HG02678 (cell line): Measurements from ENCODE around the gene COA5.

Experiments used
- ATAC-seq: cut with Tn5 transposase; IDR thresholded peaks from one replicate; pipeline ENCODE4 v1.9.1; 2021; ENCODE audit warnings: mild to moderate bottlenecking, moderate library complexity; ENCODE audit not compliant: unreplicated experiment

The COA5 gene

DNA sequence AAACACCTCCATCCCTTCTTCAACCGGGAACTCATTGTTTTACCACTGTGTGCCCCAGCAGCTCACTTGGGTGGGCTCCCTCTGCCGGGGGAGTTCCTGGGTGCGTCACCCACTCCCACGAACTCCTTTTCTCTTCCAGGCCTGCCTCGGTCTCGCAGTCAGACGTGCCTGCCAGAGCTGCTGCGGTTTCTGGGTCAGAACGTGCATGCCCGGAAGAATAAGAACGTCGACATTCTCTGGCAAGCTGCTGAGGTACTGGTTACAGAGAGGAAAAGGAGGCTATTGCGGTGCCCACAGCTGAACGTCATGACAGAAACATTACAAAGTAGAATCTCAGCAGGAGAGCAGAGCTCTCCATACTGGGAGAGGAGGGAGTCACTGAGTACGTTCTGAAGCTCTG, 35.6 kb downstream of the COA5 start:
- no peak for ATAC-seq

DNA sequence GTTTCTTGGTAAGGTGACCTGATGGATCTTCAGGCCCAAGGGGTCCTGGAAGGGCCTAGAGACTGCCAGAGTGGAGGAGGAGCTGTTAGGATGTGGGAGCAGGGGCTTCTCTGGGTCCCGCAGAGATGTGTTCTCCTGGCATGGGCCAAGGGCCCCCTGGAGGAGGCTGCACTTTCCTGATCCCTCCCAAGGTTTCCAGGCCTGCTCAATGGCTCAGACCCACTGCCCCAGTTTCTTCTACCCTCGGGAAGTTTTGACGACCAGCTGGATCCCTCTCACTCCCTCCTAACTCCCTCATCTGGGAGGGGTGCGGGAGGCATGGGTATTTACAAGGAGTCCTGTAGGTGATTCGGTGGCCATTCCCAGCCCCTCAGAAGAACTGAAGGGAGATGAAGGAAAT, 36.1 kb downstream of the COA5 start:
- ATAC-seq: no peak

DNA sequence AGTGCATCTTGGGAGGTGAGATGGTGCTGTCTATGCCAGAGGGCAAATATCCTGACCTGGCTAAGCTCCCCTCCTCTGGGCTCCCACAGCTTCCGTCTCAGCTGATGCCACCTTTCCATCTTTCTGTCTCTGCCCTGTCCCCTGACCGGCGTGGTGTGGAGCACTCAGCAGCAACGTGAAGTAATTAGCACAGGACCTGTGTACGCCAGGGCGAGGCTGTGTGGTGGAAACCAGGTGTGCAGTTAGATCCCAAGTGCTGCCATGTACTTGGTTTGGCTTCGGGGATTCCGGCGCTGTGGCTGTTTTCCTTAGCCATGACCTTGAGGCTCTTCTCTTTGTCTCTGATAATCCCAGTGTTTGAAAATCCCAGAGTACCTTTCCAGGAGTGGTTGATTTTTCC, 36.5 kb downstream of the COA5 start:
- no peak for ATAC-seq

DNA sequence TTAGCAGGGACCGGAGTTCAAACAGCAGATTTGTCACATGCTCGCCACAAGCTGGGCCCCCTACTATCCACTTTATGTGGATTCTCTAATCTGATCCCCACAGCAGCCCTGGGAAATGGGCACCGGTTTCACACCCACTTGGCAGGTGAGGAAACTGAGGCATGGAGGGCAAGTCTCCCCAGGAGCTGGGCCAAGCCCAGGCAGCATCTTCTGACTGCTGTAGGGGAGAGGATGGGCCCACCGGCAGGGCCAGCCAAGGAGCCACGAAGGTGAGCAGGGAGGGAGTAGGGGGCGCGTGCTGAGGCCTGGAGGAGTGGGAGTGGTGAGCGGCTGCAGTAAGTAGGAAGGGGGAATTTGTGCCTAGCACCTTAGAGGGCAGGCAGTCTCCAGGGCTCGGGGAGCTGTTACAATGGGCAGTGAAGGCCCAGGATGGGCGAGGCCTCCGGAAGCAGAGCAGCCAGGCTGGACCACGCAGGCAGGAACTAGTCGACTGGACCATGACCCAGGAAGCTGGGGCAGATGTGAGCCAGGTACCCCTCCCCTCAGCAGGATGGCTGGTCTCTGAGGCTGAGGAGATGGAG, 37.1 kb downstream of the COA5 start:
- ATAC-seq: no peak

DNA sequence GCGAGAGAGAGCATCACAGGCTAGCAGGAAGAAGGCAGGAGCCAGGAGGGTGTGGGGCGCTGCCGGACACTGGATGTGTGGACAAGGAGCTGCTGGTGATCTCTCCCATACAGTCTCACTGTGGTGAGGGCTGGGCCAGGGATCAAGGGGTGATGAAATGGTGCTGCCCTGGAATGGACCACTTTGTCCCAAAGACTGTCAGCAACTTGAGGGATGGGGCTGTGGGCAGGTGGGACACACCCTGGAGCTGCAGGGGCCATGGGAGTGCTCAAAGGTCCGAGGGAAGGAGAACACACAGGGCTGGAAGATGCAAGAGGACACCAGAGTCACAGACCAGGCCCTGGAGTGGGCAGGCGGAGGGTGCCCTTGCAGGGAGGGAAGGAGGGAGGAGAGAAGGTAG, 38.0 kb downstream of the COA5 start:
- no peak for ATAC-seq

DNA sequence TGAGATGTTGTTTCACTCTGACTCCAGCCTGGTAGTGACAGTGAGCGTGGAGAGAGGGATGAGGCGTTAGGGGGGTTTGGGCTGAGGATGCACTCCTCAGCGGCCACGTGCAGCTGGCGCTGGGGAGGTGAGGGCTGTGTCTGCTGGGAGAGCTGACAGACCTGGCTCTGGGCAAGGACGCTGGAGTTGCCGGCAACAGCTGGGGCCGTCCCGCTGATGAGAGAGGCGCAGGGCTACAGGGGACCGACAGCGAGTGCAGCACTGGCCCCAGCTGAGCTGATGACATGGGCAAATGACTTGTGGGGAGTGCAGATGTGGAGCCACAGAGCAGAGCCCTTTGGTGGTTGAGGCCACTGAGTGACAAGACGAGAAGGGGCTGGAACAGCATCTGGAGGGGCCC, 38.4 kb downstream of the COA5 start:
- ATAC-seq: no peak

DNA sequence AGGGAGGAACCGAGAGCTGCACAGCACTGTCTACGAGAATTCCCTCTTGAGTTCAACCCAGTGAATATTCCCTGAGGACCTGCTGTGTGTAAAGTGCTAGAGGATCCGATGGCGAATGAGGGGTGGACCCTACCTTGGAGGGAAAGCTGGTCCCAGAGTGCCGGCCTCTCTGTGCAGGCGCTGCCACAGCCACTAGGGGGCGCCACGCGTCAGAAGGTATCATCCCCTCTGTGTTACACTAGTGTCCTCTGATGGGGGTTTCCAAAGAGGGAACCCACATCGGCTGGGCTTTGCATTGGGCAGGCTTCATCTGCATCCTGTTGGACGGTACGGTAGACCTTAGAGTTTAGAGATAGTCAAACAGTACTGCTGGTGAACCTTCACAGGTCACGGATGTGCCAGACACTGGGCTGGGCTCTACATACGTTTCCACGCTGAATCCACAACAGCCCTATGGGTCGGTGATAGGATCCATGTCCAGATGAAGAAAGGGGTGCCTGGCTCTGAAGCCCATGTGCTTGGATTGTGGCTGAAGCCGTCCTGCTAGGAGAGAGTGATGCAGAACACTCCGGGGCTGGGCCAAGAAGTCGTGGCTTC, 39.0 kb downstream of the COA5 start:
- no peak for ATAC-seq

DNA sequence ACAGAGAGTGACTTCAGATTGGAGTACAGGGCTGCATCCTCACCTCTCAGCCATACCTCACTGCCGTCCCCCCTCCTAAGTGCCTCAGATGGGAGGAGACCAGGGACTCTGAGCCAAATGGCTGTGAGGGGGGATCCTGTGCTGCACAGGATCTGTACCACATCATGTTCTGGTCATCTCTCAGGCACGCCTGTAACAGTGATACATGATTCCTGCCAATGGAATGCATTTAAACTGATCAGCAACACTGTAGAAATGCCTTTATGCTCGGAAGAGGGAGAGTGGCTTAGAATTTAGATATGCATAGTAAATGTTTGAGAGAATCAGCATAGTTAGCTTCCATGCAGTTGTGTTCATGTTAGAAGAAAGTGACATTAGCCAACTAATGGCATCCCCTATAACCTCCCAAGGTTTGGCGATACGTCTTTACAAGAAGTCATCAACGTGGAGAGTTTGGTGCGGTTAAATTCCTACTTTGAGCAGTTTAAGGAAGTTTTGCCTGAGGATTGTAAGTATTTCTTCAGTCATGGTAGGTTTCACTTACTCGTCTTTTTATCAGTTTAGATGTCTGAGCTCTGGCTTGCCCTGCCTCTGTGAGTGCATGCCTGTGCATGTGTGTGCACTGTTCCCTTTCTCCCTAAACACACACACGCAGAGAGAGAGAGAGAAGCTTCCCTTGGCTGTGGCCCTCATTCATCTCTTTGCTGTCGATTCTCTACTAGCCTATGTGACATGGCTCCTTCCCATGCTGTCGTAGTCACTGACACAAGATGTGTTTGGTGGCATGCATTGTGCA, 40.0 kb downstream of the COA5 start:
- ATAC-seq: no peak

DNA sequence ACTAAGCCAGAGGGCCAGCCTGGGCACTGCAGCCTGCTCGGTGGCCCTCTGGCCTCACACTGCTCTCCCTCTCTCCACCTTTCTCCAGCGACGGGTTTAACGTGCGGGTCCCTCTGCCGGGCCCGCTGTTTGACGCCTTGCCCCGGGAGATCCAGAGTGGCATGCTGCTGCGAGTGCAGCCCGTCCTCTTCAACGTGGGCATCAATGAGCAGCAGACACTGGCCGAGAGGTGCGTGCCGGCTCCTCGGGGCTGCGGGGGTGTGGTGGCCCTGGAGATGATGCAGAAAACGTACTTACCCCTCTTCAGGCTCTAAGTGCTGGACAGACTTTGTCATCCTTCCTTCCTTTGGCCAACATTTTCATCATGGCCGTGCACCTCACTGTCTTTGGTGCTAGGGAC, 42.4 kb downstream of the COA5 start:
- ATAC-seq: no peak

DNA sequence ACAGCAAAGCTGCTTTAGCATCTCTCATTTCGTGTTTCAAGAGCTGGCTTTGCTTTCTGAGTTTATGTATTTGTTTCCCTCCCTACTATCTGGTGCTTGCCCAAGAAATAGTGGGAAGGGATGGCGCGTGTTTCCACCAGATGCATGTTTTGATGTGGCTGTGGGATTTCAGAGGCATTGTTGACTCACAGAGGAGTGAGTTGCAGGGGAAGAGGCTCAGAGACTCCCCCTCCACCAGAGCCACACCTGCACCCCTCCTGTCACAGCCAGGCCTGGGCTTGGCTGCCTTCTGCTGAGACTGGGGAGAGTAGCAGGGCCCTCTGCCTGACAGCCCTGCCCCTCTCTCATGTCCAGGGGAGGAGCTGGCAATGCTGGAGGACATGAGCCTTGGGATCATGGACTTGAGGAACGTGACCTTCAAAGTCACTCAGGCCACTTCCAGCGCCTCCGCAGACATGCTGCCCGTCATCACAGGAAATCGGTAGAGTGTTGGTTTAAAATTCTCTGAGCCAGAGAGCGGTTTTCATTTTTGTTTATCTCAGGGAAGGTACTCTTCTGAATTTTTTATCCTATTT, 42.9 kb downstream of the COA5 start:
- ATAC-seq: no peak

DNA sequence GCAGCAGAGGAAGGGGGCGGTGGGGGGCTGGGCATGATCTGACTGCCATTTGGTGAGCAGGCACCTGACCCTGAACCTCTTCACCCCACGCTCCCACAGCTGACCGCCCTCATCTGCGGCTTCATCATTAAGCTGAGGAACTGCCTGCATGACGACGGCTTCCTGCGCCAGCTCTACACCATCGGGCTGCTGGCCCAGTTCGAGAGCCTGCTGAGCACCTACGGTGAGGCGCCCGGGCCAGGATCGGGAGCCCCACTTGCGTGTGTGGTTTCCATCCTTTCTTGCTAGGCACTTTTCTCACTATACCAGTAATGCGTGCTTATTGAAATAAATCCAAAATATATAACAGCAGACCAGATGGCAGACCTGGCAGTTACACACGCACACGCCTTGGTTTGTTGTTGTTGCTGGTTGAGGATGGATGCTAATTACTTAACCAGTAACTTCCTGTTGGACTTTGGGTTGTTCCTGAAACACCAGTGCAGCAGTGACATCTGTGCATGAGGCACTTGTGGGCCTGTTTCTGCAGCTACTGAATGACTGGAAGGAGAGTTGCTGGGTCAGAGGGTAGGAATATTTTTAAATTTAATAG, 43.7 kb downstream of the COA5 start:
- no peak for ATAC-seq

DNA sequence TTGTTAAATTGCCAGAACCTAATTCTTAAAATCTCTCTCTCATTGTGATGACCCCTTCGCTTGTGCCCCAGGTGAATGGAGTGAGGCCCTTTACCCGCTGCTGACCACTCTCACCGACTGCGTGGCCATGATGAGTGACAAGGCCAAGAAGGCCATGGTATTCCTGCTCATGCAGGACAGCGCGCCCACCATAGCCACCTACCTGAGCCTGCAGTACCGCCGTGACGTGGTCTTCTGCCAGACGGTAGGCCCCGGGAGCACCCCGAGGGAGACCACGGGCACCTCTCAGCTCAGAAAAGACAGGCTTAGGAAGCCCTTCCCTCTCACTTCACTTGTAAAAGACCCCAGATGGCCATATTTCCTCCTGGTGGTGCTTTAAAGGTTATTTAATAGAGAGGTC, 44.9 kb downstream of the COA5 start:
- ATAC-seq: no peak

DNA sequence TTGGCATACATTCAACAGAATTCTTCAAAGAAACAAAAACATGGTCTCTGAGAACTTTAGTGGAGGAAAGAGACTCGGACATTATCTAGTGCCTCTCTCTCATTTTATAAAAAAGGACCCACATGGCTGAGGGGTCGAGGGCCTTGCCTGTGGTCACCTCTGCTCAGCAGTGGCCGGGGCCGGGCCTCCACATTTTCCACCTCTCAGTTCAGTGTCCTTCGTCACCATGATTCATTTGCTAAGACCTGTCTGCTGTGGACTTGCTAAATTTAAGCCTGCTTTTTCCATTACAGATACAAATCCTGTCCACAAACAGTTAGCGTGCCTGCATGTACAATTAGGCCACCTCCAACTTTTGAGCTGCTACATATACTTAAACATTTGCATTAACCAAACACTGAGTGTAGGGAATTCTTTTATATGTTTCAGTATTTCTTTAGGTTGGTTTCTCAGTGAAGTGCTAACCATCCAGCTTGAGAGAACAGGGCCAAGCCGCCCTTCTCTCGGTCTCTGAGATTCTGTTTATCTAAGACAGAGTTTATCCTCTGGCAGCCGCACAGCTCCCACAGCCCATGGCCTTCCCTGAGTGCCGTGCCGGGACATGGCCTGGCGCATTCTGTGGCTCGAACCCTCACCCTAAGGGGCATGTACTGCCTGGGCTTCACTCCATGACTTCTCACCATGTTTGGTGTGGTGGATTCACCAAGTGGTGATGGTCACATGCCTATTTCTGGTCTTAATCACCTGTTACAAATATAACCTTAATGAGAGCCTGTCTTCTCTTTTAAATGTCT, 46.2 kb downstream of the COA5 start:
- no peak for ATAC-seq

DNA sequence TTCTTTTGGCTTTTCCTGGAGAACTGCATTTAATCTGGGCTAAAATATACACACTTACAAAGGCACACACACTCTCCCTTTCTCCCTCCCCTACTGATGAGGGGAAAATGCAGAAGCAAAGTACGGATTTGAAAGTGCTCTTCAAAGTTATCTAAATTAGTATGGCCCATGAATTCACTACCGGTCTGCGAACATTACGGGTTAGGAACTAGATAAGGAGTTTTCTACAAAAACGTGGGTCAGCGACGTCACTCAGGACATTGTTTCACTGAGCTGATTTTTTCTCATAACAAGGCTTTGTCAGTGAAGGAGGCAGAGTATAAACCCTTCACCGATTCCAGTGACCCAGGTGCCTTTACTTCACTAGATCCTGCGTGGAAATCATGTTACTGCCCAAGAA, 47.3 kb downstream of the COA5 start:
- no peak for ATAC-seq

DNA sequence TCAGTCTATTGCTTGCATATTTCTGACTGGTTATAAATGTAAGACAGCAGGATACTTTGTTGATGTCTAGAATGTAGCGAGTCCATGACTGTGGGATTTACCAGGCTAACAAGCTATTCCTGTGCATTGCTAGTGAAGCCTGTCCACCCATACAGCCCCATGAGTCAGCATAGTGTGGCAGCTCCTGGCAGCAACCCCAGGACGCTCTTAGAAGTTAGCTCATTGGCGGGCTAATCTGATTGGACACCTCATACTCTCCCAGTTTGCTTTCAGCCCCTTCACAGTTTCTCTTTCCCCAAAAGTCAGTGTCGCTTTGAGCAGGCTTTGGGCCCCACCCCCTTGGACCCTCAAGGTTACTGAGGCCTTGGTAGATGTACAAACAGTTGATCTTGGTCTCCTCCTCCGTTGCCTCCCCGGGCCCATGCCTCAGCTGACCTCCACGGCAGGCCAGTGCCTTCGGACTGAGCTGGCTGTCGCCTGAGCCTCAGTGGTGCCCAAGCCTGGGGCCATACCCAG, 48.0 kb downstream of the COA5 start:
- no peak for ATAC-seq

DNA sequence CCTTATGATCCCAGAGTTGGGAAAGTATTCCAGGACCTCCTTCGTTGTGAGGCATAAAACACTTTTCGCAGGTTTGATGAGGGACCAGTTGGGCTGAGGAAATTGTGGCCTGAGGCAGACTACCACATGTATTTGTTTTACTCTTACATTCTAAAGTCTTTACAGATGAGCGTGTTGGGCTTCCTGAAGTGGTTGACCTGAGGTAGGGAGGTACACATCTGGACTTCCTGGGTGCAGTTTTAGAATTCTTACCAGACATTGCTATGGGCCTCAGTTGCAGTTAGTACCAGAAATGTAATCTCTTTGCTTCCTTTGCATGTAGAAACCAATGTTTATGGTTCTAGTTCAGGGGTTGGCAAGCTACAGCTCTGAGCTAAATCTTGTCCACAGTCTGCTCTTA, 48.7 kb downstream of the COA5 start:
- ATAC-seq: no peak

DNA sequence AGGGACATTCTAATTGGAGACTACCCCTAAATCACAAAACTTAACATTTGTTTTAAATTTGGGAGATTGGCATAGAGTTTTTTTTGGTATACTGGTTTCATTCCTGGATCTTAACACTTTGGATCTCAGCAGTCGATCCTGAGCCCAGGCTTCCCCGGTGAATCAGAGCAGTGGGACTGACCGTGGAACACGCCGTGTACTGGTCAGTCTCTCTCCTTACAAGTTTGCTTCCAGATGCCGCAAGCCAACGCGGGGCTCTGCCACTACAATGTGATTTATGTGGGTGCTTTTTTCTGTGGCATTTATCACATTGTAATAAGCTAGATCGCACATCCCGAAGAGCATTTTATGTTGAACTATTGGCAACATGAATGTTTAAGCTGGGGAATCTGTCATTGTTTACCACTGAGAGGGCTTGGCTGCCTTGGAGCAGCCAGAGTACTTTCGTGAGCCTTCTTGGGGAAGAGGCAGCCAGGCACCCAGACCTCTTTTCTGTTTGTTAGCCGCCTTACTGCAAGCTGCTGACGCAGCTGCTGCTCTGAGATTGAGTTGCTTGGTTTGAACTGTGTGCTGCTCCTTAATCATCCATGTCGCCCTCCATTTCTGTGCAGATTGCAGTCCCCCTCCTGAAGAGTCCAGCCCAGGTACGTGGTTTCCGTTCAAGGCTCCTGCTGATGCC, 49.3 kb downstream of the COA5 start:
- ATAC-seq: no peak

DNA sequence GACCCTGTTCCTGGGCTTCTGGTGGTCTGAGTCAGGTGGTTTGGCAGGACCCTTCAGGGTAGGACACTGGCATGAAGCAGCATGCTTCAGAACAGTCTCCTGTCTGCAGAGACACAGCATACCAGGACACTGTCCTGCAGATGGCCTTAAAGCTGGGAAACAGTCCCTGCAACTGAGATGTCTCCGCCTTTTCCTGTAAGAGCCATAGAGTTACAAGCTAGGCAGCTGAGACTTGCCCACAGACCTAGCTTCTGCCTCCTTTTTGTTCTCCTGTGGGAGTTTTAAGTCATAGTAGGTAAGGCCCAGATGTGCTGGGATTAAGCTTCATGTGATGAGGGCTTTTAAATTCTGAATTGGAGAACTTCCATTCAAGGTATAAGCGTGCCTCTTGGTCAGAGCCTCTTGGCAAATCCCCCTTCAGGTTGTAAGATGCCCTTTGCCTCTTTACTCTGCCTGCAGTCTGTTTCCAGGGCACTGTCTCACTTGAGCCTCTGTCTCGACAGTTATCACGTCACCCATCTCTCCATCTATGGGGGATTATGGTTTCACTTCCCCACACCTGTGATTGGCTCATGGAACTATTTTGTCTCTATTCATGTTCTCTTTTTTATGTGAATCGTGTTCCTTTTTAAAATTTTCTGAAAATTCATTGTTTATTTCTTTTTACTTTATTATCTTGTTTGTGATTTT, 51.8 kb downstream of the COA5 start:
- peak; percentile 83 for ATAC-seq

DNA sequence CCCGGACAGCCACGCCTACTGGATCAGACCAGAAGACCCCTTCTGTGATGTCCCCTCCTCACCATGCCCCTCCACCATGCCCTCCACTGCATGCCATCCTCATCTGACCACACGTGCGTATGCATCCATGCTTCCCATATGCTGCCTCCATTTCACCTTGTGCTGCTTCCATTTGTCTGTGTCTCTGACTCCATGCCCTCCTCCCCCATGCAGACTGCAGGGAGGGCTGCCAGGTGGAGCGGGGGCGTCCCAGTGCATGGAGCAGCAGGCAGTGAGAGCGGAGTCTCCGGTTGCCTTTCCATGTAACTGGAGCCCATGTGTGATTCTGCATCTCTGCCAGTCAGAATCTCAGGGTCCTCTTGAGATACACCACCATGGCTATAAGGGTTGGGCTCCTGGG, 52.6 kb downstream of the COA5 start:
- ATAC-seq: no peak
